ENCODE measurements around the gene MRGPRX3.

DNA sequence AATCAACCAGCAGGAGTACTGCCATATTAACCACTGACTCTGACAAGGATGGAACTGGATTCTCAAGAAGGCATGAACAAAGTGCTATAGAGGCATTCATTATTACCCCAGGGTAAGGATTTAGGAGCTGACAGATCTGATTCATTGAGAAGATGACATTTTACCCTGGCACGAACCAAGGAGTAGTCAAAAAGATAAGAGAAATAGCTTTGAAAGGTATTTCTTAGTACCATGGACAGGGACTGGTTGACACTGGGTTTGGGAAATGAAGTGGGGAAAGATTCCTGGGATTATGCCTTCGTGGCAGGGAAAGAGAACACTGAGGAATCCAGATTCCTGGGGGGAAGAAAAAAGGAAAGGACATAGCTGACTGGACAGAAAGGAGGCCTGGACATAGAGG is 21.4 kb upstream of the MRGPRX3 start:
- TF ChIP-seq, protein P1, sequence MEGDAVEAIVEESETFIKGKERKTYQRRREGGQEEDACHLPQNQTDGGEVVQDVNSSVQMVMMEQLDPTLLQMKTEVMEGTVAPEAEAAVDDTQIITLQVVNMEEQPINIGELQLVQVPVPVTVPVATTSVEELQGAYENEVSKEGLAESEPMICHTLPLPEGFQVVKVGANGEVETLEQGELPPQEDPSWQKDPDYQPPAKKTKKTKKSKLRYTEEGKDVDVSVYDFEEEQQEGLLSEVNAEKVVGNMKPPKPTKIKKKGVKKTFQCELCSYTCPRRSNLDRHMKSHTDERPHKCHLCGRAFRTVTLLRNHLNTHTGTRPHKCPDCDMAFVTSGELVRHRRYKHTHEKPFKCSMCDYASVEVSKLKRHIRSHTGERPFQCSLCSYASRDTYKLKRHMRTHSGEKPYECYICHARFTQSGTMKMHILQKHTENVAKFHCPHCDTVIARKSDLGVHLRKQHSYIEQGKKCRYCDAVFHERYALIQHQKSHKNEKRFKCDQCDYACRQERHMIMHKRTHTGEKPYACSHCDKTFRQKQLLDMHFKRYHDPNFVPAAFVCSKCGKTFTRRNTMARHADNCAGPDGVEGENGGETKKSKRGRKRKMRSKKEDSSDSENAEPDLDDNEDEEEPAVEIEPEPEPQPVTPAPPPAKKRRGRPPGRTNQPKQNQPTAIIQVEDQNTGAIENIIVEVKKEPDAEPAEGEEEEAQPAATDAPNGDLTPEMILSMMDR (conservative IDR thresholded peaks at IDR 0.05; ENCODE audit: low read depth, low read length), result no peak
- TF ChIP-seq EZH2 (IDR thresholded peaks at IDR 0.05; ENCODE audit: borderline replicate concordance, low read depth, low read length, poor library complexity, severe bottlenecking), result no peak
